Coronary artery (tissue), 2 donors: ENCODE data around the gene RFX8.
A peak's percentile ranks its signal among the peaks of the same experiment; 100 is the strongest.

Source experiments
- DNase-seq: peaks from one replicate; pipeline ENCODE4 v3.0.0-alpha.2; 2017; ENCODE audit warnings: low spot score
- H3K27ac ChIP-seq, 2 donors: fragments of 200-600 bp; sonication (generic); one replicate each; pipeline ENCODE4 v1.5.1; 2016 to 2019
- H3K4me3 ChIP-seq: fragments of 200-600 bp; sonication (generic); 2 replicates; pipeline ENCODE4 v1.5.1; 2016; ENCODE audit warnings: mild to moderate bottlenecking, moderate library complexity
- TF ChIP-seq, protein P1 (sequence below): fragments of 200-600 bp; sonication (generic); IDR thresholded peaks from one replicate; pipeline ENCODE4 v1.5.1; 2019; ENCODE audit warnings: antibody characterized with exemption

Gene RFX8

DNA sequence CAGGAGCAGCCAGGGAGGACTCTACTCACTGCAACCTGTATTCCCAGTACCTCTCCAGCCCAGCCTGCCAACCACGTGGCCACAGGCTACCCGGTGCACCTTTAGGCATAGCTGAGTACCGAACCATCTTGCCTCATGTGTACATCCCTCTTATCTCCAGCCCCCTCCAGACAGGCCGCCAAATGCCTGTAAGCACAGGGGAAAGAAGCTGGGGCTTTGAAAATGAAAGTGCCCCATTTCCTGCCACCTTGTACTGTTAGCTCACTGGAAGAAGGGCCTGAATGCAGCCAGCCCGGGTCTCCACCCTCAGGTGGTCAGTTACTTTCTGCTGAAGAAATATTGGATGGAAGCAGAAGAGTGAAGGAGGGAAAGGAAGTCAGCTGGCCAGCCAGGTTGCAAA, 27.2 kb upstream of the RFX8 start:
- Histone ChIP-seq H3K4me3 (no peak overlapping the region), H3K27ac (no peak overlapping the region)
- no peak for DNase-seq
- TF ChIP-seq, protein P1, sequence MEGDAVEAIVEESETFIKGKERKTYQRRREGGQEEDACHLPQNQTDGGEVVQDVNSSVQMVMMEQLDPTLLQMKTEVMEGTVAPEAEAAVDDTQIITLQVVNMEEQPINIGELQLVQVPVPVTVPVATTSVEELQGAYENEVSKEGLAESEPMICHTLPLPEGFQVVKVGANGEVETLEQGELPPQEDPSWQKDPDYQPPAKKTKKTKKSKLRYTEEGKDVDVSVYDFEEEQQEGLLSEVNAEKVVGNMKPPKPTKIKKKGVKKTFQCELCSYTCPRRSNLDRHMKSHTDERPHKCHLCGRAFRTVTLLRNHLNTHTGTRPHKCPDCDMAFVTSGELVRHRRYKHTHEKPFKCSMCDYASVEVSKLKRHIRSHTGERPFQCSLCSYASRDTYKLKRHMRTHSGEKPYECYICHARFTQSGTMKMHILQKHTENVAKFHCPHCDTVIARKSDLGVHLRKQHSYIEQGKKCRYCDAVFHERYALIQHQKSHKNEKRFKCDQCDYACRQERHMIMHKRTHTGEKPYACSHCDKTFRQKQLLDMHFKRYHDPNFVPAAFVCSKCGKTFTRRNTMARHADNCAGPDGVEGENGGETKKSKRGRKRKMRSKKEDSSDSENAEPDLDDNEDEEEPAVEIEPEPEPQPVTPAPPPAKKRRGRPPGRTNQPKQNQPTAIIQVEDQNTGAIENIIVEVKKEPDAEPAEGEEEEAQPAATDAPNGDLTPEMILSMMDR, result no peak

- H3K4me3 ChIP-seq, result no peak overlapping the region
- no peak overlapping the region for H3K27ac ChIP-seq
- DNase-seq, result no peak
- TF ChIP-seq, protein P1, result no peak
Measured at GRCh38 chr2:101501443-101501842, 26.5 kb upstream of the RFX8 start.

- H3K4me3 ChIP-seq, result peak overlapping the region; percentile 44
- H3K27ac ChIP-seq, result peak overlapping the region in 1 of 2 donors; percentile 16
- no peak for DNase-seq
- TF ChIP-seq, protein P1, result no peak
Measured at GRCh38 chr2:101500860-101501259, 25.9 kb upstream of the RFX8 start.

GRCh38 chr2:101500180-101500579, 25.3 kb upstream of the RFX8 start:
- Histone ChIP-seq H3K27ac (peak overlapping the region in 1 of 2 donors; percentile 16), H3K4me3 (no peak overlapping the region)
- TF ChIP-seq, protein P1, result no peak
- no peak for DNase-seq

DNA sequence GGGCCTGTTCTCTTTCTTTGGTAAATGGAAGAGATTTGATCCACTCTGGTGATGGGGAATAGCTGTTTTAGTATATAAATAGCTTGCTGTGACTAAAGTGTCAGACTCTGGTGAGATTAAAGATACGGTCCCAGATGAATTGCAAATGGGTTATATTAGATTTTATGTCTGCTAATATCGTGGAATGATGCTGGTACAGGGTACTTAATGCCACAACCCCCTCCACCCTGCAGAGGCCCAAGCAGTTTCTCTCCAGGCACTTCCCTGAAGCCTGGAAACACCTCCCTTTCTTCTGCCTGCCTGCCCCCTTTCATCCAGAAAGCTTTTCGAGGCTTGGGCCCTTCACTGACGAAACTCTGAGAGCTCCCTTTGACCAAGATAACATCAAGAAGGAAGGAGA, 21.4 kb upstream of the RFX8 start:
- no peak overlapping the region for H3K4me3 ChIP-seq
- no peak overlapping the region for H3K27ac ChIP-seq
- TF ChIP-seq, protein P1, result no peak
- no peak for DNase-seq

- Histone ChIP-seq H3K4me3 (no peak overlapping the region), H3K27ac (no peak overlapping the region)
- TF ChIP-seq, protein P1, result no peak
- DNase-seq, result no peak
Measured at GRCh38 chr2:101492936-101493473, 18.1 kb upstream of the RFX8 start.

DNA sequence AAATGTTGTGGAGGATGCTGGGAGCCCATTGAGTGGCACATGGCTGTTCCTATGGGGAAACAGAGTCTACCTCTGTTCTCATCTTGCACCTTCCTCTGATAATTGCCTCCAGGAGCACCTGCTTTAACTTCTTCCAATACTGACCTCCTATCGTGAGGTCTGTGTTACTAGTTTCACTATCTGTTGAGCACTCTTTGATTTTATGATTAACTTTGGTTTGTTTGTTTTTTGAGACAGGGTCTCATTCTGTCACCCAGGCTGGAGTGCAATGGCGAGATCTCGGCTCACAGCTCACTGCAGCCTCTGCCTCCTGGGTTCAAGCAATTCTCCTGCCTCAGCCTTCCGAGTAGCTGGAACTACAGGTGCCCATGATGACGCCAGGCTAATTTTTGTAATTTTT, 12.1 kb upstream of the RFX8 start:
- DNase-seq, result no peak
- TF ChIP-seq, protein P1, result no peak
- no peak overlapping the region for H3K4me3 ChIP-seq
- no peak overlapping the region for H3K27ac ChIP-seq
